ENCODE measurements around the gene SAP30BP. TPM values are rescaled to one million over a fixed set of nuclear protein-coding genes. Genes with fewer than 3 reads are reported as not detected.

SAP30BP gene
- total and polyA plus RNA-seq, 2 of the 13 experiments (the other 11 are each of a cell fraction or from before 2014, with no cell fraction given) = 67.7 to 99.4 TPM

DNA sequence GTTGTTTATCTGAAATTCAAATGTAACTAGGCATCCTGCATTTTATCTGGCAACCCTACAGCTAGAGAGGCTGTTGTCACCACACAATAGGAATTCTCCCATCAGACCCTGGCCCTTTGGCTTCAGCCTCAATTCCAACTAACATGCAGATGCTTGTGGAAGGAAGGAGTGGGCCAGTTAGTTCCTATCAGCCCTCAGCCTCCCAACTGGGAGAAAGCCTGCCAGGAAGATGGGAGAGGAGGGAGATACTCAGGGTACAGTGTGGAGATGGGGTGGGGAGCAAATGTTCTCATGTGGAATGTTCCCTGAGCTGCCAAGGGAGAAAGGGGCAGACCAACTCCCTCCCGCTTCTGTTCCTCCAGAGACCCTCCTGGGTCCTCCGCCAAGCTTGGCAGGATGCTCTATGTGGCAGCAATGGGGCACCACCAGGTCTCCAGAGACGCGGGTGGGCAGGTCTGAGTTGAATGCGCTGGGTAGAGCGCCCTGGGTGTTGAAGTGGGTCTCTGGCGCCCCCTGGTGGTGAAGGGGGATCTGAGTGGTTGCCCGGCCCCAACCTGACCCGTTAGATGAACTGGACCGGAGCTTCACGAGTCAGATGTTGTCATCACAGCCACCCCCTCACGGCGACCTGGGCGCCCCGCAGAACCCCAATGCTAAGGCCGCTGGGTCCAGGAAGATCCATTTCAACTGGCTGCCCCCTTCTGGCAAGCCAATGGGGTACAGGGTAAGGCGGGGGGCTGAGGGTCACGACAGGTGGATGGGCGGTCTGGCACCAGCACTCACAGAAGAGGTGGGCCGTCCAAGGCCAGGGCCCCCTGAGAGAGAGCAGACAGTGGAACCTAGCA is 82.6 kb downstream of the SAP30BP start (continued):
- TF ChIP-seq, protein P1, sequence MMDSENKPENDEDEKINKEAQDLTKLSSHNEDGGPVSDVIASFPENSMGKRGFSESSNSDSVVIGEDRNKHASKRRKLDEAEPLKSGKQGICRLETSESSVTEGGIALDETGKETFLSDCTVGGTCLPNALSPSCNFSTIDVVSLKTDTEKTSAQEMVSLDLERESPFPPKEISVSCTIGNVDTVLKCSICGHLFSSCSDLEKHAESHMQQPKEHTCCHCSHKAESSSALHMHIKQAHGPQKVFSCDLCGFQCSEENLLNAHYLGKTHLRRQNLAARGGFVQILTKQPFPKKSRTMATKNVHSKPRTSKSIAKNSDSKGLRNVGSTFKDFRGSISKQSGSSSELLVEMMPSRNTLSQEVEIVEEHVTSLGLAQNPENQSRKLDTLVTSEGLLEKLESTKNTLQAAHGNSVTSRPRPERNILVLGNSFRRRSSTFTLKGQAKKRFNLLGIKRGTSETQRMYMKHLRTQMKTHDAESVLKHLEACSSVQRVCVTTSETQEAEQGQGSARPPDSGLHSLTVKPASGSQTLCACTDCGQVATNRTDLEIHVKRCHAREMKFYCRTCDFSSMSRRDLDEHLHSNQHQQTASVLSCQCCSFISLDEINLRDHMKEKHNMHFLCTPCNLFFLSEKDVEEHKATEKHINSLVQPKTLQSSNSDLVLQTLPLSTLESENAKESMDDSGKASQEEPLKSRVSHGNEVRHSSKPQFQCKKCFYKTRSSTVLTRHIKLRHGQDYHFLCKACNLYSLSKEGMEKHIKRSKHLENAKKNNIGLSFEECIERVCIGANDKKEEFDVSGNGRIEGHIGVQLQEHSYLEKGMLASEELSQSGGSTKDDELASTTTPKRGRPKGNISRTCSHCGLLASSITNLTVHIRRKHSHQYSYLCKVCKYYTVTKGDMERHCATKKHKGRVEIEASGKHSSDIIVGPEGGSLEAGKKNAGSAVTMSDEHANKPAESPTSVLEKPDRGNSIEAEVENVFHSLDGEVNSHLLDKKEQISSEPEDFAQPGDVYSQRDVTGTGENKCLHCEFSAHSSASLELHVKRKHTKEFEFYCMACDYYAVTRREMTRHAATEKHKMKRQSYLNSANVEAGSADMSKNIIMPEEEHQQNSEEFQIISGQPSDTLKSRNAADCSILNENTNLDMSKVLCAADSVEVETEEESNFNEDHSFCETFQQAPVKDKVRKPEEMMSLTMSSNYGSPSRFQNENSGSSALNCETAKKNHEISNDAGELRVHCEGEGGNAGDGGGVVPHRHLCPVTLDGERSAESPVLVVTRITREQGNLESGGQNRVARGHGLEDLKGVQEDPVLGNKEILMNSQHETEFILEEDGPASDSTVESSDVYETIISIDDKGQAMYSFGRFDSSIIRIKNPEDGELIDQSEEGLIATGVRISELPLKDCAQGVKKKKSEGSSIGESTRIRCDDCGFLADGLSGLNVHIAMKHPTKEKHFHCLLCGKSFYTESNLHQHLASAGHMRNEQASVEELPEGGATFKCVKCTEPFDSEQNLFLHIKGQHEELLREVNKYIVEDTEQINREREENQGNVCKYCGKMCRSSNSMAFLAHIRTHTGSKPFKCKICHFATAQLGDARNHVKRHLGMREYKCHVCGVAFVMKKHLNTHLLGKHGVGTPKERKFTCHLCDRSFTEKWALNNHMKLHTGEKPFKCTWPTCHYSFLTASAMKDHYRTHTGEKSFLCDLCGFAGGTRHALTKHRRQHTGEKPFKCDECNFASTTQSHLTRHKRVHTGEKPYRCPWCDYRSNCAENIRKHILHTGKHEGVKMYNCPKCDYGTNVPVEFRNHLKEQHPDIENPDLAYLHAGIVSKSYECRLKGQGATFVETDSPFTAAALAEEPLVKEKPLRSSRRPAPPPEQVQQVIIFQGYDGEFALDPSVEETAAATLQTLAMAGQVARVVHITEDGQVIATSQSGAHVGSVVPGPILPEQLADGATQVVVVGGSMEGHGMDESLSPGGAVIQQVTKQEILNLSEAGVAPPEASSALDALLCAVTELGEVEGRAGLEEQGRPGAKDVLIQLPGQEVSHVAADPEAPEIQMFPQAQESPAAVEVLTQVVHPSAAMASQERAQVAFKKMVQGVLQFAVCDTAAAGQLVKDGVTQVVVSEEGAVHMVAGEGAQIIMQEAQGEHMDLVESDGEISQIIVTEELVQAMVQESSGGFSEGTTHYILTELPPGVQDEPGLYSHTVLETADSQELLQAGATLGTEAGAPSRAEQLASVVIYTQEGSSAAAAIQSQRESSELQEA (CRISPR knock-in tag; IDR thresholded peaks at IDR 0.05; ENCODE audit: not compliant biosample characterization) = no peak
- no peak for TF ChIP-seq RELA (CRISPR knock-in tag; IDR thresholded peaks at IDR 0.05)
- TF ChIP-seq PAXIP1 (CRISPR knock-in tag; conservative IDR thresholded peaks at IDR 0.05) = no peak
- no peak for TF ChIP-seq AGO1 (IDR thresholded peaks at IDR 0.05; ENCODE audit: low read depth, low read length, poor library complexity, severe bottlenecking)
- TF ChIP-seq MTF2 (CRISPR knock-in tag; IDR thresholded peaks at IDR 0.05; ENCODE audit: borderline replicate concordance) = no peak
- TF ChIP-seq, protein P2, sequence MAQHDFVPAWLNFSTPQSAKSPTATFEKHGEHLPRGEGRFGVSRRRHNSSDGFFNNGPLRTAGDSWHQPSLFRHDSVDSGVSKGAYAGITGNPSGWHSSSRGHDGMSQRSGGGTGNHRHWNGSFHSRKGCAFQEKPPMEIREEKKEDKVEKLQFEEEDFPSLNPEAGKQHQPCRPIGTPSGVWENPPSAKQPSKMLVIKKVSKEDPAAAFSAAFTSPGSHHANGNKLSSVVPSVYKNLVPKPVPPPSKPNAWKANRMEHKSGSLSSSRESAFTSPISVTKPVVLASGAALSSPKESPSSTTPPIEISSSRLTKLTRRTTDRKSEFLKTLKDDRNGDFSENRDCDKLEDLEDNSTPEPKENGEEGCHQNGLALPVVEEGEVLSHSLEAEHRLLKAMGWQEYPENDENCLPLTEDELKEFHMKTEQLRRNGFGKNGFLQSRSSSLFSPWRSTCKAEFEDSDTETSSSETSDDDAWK (CRISPR knock-in tag; IDR thresholded peaks at IDR 0.05) = no peak
- no peak for TF ChIP-seq TRIM24 (CRISPR knock-in tag; IDR thresholded peaks at IDR 0.05)
- no peak for TF ChIP-seq ZNF652 (CRISPR knock-in tag; IDR thresholded peaks at IDR 0.05; ENCODE audit: borderline replicate concordance, low read depth)
- peak; percentile 70 for TF ChIP-seq ZNF605 (CRISPR knock-in tag; IDR thresholded peaks at IDR 0.05)
- TF ChIP-seq ZNF562 (CRISPR knock-in tag; IDR thresholded peaks at IDR 0.05; ENCODE audit: borderline replicate concordance) = no peak
- no peak for TF ChIP-seq HCFC1 (IDR thresholded peaks at IDR 0.05; ENCODE audit: low read depth, low read length)
- TF ChIP-seq, protein P3, sequence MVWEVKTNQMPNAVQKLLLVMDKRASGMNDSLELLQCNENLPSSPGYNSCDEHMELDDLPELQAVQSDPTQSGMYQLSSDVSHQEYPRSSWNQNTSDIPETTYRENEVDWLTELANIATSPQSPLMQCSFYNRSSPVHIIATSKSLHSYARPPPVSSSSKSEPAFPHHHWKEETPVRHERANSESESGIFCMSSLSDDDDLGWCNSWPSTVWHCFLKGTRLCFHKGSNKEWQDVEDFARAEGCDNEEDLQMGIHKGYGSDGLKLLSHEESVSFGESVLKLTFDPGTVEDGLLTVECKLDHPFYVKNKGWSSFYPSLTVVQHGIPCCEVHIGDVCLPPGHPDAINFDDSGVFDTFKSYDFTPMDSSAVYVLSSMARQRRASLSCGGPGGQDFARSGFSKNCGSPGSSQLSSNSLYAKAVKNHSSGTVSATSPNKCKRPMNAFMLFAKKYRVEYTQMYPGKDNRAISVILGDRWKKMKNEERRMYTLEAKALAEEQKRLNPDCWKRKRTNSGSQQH (CRISPR knock-in tag; IDR thresholded peaks at IDR 0.05; ENCODE audit: low read depth) = no peak
